ENCODE measurements around the gene LIMA1.

DNA sequence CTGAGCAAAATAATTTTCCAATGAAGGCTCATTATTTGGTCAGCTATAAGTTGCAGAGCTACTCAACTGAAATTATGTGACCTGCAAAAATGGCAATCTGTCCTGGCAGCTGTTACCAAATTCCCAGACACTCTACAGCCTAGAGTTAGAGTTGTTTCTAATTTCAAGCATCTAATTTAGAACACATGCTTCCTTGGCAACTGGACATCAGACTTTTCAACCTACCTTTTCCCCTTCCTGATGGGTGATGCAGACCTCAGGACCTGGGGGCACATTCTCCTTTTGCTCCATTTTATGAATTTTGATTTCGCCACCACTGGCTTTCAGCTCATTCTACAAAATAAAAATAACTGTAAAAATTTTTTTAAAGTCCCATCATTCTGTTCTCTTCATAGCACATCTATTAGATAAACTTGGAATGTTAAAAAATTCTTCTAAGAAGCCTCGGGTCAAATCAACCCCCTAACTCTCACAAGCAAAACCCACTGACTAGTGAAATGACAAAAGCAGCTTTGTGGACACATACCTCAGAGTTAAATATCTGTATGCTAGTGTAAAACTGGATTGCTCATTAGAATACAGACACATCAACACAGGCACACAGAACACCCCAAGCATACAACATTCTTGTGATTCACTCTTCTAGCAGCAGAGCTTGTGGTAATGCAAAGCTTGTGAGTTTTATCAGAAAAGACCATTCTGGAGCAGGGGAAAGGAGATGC lies 82.6 kb downstream of the LIMA1 start:
- TF ChIP-seq, protein P1, sequence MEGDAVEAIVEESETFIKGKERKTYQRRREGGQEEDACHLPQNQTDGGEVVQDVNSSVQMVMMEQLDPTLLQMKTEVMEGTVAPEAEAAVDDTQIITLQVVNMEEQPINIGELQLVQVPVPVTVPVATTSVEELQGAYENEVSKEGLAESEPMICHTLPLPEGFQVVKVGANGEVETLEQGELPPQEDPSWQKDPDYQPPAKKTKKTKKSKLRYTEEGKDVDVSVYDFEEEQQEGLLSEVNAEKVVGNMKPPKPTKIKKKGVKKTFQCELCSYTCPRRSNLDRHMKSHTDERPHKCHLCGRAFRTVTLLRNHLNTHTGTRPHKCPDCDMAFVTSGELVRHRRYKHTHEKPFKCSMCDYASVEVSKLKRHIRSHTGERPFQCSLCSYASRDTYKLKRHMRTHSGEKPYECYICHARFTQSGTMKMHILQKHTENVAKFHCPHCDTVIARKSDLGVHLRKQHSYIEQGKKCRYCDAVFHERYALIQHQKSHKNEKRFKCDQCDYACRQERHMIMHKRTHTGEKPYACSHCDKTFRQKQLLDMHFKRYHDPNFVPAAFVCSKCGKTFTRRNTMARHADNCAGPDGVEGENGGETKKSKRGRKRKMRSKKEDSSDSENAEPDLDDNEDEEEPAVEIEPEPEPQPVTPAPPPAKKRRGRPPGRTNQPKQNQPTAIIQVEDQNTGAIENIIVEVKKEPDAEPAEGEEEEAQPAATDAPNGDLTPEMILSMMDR (IDR thresholded peaks at IDR 0.05; ENCODE audit: borderline replicate concordance, extremely low read depth, low read length, poor library complexity, severe bottlenecking), result no peak
- TF ChIP-seq EZH2 (IDR thresholded peaks at IDR 0.05; ENCODE audit: borderline replicate concordance, low read depth, low read length, severe bottlenecking), result no peak

All from DND-41 (cell line).